Suprapubic skin (tissue), 4 donors: ENCODE data around the gene ITPRIPL2. TPM values are rescaled to one million over a fixed set of nuclear protein-coding genes. Genes with fewer than 3 reads are reported as not detected.

Experiments
- DNase-seq, 2 donors: peaks; one replicate each; pipeline ENCODE4 v3.0.0-alpha.2; 2019; ENCODE audit warnings: low spot score in 2 of 2
- H3K27ac ChIP-seq: fragments of 200-600 bp; sonication (generic); one replicate; pipeline ENCODE4 v1.5.1; 2019
- H3K27me3 ChIP-seq: fragments of 200-600 bp; sonication (generic); one replicate; pipeline ENCODE4 v1.5.1; 2019
- H3K36me3 ChIP-seq: fragments of 200-600 bp; sonication (generic); one replicate; pipeline ENCODE4 v1.5.1; 2019
- H3K4me1 ChIP-seq: fragments of 200-600 bp; sonication (generic); one replicate; pipeline ENCODE4 v1.5.1; 2019
- H3K4me3 ChIP-seq: fragments of 200-600 bp; sonication (generic); one replicate; pipeline ENCODE4 v1.5.1; 2019; ENCODE audit warnings: mild to moderate bottlenecking
- H3K9me3 ChIP-seq: fragments of 200-600 bp; sonication (generic); one replicate; pipeline ENCODE4 v1.5.1; 2019
- EP300 ChIP-seq: sonication (generic); formaldehyde crosslinking; IDR thresholded peaks from one replicate; pipeline ENCODE4 v1.6.1; 2017; ENCODE audit warnings: antibody characterized with exemption
- POLR2A ChIP-seq, 2 donors: fragments of 450-650 bp; IDR thresholded peaks; one replicate each; pipeline ENCODE4 v1.6.1; 2017; ENCODE audit warnings: antibody characterized with exemption in 2 of 2, mild to moderate bottlenecking in 2 of 2, moderate library complexity in 2 of 2
- POLR2AphosphoS5 ChIP-seq, 3 donors: sonication (generic); formaldehyde crosslinking; IDR thresholded peaks; one replicate each; pipeline ENCODE4 v1.6.1; 2017; ENCODE audit warnings: antibody characterized with exemption in 3 of 3
- WGBS: methylation state at CpG from one replicate; pipeline ENCODE4 v1.1.5; 2018; 5-methylcytosine and 5-hydroxymethylcytosine counted together
- total RNA-seq, 4 donors: library from RNA; depleted of rRNA; stranded (reverse); fragments of >200 nt; gene quantifications; one replicate each; pipeline ENCODE4 v1.1.0, GENCODE V29; 2016
- TF ChIP-seq, protein P1 (sequence below), 2 donors: fragments of 200-600 bp in 1 of 2; fragments of 450-650 bp in 1 of 2; sonication (generic) in 1 of 2; IDR thresholded peaks; one replicate each; pipeline ENCODE4 v1.5.1; 2016 to 2019; ENCODE audit warnings: antibody characterized with exemption in 2 of 2, mild to moderate bottlenecking in 1 of 2, moderate library complexity in 1 of 2

The ITPRIPL2 gene
- total RNA-seq, 4 donors from 2014 or later, result 39.0 to 91.9 (median 69.6) TPM

DNA sequence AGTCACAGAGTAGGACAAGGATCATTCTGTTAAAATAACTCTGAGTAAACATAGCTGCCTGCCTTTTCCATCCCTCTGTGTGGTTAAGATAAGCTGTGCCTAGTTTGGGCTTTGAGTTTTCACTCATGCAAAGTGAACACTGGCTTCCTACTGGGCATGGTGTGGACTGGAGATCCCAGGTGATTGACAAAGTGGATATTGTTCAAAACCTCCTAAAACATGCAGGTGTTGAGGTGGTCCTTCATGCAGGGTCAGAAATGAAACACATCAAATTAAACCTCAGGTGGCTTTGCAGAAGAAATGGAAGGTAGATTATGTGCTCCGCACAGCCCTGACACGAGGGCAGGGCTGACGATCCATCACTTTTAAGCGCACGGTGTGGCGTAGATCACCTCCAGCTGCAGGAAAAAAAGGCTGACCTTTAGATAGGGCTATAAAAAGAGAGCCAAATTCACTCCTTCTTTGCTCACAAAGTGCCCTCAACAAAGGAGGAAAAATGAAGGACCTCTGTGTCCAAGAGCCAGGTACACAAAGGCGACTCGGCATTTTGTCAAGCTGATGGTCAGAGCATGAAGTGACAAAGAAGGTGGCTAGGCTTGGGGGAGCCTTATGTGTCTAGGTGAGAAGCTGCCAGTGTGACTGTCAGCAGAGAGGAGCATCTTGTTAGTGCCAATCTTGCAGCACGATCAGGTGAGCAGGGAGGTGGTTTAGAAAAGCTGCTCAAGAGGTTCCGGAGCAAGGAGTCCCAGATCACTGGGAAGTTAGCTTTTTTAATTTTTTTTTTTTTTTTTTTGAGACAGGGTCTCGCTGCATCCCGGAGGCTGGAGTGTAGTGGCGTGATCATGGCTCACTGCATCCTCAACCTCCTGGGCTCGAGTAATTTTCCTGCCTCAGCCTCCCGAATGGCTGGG, 19.9 kb upstream of the ITPRIPL2 start:
- Histone ChIP-seq H3K27me3 (no peaks in the 10 kb centered on the region), H3K9me3 (no peaks in the 10 kb centered on the region), H3K36me3 (no peaks in the 10 kb centered on the region), H3K27ac (no peak overlapping the region), H3K4me3 (no peak overlapping the region), H3K4me1 (no peaks in the 10 kb centered on the region)
- 81% methylated on average over 15 of the region's 15 CpGs for WGBS
- TF ChIP-seq POLR2AphosphoS5 (IDR thresholded peaks at IDR 0.05), result no peak
- TF ChIP-seq, protein P1, sequence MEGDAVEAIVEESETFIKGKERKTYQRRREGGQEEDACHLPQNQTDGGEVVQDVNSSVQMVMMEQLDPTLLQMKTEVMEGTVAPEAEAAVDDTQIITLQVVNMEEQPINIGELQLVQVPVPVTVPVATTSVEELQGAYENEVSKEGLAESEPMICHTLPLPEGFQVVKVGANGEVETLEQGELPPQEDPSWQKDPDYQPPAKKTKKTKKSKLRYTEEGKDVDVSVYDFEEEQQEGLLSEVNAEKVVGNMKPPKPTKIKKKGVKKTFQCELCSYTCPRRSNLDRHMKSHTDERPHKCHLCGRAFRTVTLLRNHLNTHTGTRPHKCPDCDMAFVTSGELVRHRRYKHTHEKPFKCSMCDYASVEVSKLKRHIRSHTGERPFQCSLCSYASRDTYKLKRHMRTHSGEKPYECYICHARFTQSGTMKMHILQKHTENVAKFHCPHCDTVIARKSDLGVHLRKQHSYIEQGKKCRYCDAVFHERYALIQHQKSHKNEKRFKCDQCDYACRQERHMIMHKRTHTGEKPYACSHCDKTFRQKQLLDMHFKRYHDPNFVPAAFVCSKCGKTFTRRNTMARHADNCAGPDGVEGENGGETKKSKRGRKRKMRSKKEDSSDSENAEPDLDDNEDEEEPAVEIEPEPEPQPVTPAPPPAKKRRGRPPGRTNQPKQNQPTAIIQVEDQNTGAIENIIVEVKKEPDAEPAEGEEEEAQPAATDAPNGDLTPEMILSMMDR (IDR thresholded peaks at IDR 0.05), result no peak
- TF ChIP-seq EP300, result no peak
- no peak for TF ChIP-seq POLR2A (IDR thresholded peaks at IDR 0.05)
- peak in 1 of 2 donors; percentile 56 for DNase-seq

- TF ChIP-seq POLR2A (IDR thresholded peaks at IDR 0.05), result no peak
- Histone ChIP-seq H3K27ac (no peak overlapping the region), H3K9me3 (no peaks in the 10 kb centered on the region), H3K4me1 (no peaks in the 10 kb centered on the region), H3K27me3 (no peaks in the 10 kb centered on the region), H3K36me3 (no peaks in the 10 kb centered on the region), H3K4me3 (no peak overlapping the region)
- WGBS, result 79% methylated on average over 11 of the region's 11 CpGs
- peak in 1 of 2 donors; percentile 55 for DNase-seq
Observed at GRCh38 chr16:19094542-19095365, 19.0 kb upstream of the ITPRIPL2 start.

GRCh38 chr16:19095654-19096053, 18.1 kb upstream of the ITPRIPL2 start:
- 84% methylated on average over 5 of the region's 5 CpGs for WGBS
- peak in 1 of 2 donors; percentile 48 for DNase-seq

GRCh38 chr16:19098173-19098572, 15.6 kb upstream of the ITPRIPL2 start:
- Histone ChIP-seq H3K9me3 (no peaks in the 10 kb centered on the region), H3K27ac (no peak overlapping the region), H3K36me3 (no peaks in the 10 kb centered on the region), H3K4me3 (no peak overlapping the region), H3K4me1 (no peaks in the 10 kb centered on the region), H3K27me3 (no peaks in the 10 kb centered on the region)
- no peak for DNase-seq
- WGBS, result 88% methylated on average over 1 of the region's 1 CpG
- no peak for TF ChIP-seq EP300
- TF ChIP-seq POLR2A (IDR thresholded peaks at IDR 0.05), result no peak
- TF ChIP-seq POLR2AphosphoS5 (IDR thresholded peaks at IDR 0.05), result no peak
- TF ChIP-seq, protein P1 (IDR thresholded peaks at IDR 0.05), result no peak

More at GRCh38 chr16:19095654-19096053, 18.1 kb upstream of the ITPRIPL2 start:
- no peaks in the 10 kb centered on the region for H3K36me3 ChIP-seq
- H3K9me3 ChIP-seq, result no peaks in the 10 kb centered on the region
- H3K4me3 ChIP-seq, result no peak overlapping the region
- no peak for TF ChIP-seq POLR2AphosphoS5 (IDR thresholded peaks at IDR 0.05)
- no peak for TF ChIP-seq EP300
- no peak for TF ChIP-seq POLR2A (IDR thresholded peaks at IDR 0.05)
- TF ChIP-seq, protein P1 (IDR thresholded peaks at IDR 0.05), result no peak
- no peak overlapping the region for H3K27ac ChIP-seq
- no peaks in the 10 kb centered on the region for H3K27me3 ChIP-seq
- no peaks in the 10 kb centered on the region for H3K4me1 ChIP-seq

DNA sequence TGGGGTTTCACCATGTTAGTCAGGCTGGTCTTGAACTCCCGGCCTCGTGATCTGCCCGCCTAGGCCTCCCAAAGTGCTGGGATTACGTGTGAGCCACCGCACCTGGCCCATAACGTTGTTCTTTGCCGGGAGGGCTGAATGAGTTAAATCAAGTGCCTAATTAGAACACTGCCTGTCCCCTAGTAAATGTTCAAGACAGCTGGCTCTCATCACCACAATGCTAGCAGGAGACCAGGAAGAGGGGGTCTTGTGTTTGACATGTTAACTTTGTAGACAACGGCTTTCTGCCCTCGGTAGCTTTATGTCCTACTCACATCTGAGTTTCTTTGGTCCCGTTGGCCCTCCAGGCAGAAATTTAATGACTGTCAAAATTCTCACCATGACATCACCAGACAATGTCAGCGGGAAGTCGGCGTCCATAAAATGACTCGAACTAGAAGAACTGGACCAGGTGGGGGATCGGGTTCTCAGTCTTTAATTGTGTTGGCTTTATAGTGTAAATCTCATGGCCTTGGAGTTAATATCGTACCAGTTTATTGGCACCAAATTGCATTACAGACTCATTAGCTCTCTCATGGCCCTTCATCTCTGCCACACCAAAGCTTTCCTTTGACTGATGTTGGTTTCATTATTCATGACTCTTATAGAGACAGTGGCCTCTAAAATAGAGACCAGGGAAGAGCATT, 11.4 kb upstream of the ITPRIPL2 start:
- Histone ChIP-seq H3K27me3 (no peaks in the 10 kb centered on the region), H3K36me3 (no peaks in the 10 kb centered on the region), H3K4me3 (no peak overlapping the region), H3K4me1 (no peaks in the 10 kb centered on the region), H3K27ac (no peak overlapping the region), H3K9me3 (no peaks in the 10 kb centered on the region)
- TF ChIP-seq POLR2AphosphoS5 (IDR thresholded peaks at IDR 0.05) (no peak), EP300 (no peak), POLR2A (IDR thresholded peaks at IDR 0.05) (no peak)
- TF ChIP-seq, protein P1 (IDR thresholded peaks at IDR 0.05), result no peak
- WGBS, result 79% methylated on average over 16 of the region's 16 CpGs
- peak in 1 of 2 donors; percentile 28 for DNase-seq
